Renal cortical epithelial cell (primary cell): ENCODE results near the gene TRAK1. TPM values are rescaled to one million over a fixed set of nuclear protein-coding genes. Genes with fewer than 3 reads are reported as not detected.

Experiments
- DNase-seq: peaks from one replicate; pipeline ENCODE4 v3.0.0-alpha.2; 2011; ENCODE audit warnings: low read depth
- total RNA-seq: library from RNA; depleted of rRNA; stranded (reverse); fragments of >200 nt; gene quantifications from 2 replicates; pipeline ENCODE4 v1.2.3, GENCODE V29; 2014

The TRAK1 gene
- total RNA-seq, 1 donor from 2014 or later = 84.4 TPM

DNA sequence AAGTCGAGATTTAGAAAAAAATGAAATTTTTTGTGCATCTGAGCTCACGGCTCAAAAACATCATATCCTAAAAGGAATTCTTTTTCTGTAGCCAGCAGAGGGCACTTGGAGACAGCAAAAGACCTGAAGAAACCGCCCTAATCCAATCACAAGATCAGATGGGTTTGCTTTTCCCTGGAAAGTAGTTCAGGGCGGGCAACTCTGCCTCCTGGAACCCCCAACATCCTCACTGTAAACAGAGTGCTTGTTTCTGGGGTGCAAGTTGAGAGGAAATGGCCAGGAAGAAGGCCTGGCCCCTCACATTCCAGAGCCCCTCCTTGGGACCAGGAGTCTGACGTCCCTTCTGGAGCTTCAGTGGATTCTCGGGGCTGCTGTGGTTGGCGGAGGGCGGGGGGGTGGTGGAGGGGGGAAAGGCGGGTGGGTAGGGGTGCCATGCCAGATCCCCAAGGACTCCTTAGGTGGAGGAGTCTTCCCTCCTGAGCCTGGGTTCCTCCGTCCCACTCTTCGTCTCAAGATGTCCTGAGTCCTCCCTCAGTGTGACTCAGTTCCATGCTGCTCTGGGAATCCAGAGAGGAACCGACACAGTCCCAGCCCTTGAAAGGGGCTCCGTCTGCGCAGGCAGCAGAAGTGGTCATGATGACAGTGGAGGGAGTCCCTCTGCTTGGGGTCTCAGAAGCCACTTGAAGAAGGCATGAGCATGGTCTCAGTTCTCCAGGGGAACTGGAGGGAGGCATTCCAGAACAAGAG, 139.0 kb downstream of the TRAK1 start:
- DNase-seq = peak; percentile 48

DNA sequence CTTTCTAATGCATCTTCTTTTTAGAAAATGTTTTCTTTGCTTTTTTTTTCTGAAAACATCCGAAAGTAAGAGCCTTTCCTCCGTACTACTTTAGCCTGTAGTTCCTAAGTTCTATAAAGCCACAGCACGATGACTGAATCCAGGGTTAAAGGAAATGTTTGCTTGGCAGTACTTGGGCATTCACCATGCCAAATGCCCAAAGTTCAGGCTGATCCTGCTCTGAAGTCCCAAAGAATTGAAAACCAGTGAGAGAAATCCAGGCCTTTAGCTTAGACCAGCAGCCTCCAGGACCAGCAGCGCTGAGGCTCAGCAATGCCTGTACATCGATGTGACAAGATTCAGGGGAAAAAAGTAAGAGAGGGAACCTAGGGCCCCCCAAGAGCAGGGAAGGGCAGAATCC, 139.7 kb downstream of the TRAK1 start:
- no peak for DNase-seq

- no peak for DNase-seq
These were observed 144.4 kb downstream of the TRAK1 start for GRCh38 chr3:42235532-42235931.

GRCh38 chr3:42236611-42237010, 145.5 kb downstream of the TRAK1 start:
- no peak for DNase-seq

- DNase-seq = no peak
These were observed 154.9 kb downstream of the TRAK1 start for GRCh38 chr3:42246091-42246490.

GRCh38 chr3:42247576-42248027, 156.4 kb downstream of the TRAK1 start:
- peak; percentile 55 for DNase-seq

GRCh38 chr3:42250761-42251160, 159.6 kb downstream of the TRAK1 start:
- DNase-seq = no peak

GRCh38 chr3:42254566-42254965, 163.4 kb downstream of the TRAK1 start:
- no peak for DNase-seq

DNA sequence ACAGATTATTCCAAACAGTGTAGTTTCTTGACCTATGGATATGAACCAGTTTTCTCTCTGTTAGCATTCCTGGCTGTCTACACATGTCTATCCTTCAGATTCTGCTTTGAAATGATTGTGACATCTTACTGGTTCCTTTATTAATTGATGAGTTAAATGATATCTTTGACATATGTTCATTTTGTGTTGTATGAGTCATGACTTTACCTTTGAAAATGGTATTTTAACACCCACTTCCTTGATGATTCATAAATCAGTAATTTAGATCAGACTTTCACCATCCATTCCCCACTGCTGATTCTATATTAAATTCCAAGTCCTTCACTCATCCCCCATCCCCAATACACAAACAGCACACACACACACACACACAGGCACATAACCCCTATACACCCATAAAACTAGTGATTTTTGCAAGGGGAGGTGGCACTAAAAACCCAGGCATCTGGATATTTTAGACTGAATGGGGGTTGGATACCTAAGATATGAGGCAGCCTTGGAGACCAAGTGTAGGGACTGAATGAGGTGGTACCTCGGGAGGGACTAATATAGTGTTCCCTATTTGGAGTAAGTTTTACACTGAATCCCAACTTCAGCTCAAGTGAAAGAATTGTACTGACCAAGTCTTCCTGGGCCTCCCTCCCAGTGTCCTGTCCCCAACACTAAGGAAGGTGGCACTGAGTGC, 165.1 kb downstream of the TRAK1 start:
- DNase-seq = peak; percentile 81

DNA sequence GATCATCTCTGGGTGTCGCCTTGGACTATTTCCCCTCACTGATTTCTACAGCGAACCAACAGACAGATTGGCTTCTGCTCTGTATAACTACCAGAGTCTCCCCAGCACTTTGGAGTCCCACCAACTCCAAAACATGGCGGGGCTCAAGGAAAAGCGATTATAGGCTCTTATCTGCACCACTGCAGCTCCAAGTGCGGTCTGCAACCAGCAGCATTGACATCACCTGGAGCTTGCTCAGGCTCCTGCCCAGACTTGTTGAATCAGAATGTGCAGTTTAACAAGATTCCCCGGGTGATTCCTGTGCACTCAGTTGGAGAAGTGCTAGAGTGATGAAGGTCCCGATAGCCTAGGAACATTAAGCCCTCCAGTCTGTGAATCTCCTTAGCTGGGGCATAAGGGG, 165.8 kb downstream of the TRAK1 start:
- no peak for DNase-seq

DNA sequence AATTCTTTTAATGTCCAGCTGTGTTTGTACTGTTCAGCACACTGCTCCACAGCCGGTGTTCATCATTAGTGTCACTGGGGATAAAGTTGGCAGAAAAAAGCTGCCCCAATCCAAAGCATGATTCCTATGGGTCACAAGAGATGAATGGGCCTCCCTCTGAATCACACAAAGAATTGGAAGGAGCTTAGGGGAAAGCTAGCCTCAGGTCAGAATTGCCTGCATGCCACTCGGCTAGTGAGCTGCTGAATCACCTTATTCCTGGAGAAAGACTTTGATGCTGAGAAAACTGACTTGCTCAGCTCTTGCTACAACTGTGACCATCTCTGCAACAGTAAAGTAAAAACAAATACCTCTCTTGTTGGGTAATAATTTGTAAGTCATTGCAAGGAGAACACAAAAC, 171.4 kb downstream of the TRAK1 start:
- peak; percentile 93 for DNase-seq

- DNase-seq = no peak
These were observed 172.5 kb downstream of the TRAK1 start for GRCh38 chr3:42263354-42264346.

DNA sequence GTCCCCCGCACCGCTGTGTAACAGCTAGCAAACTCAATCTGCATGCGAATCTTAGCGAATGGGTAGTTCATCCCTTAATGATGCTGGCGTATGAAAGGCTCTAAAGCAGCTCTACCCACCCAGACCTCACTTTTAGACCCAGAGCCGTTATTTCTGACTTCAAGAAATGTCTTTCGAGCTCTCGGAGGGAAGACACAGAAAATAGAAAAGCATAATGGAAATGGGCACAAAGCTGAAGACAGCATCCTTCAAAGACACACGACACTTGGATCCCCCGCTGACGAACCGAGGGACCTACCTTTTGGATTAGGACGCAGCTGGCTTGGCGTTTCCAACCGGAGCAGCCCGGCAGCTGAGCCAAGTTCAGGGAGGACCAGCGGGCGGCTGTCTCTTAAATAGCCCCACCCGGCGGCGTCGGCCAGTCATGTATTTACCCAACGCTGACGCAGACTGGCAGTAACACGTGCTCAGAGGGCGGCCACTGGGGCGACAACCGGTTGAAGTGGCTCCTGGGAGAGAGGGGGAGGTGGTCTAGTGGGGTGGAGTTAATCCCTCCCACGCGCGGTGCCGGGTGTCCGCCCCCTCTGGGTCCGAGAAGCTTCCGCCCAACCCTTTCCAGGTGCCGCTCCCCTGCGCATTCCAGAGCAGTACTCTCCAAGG, 173.4 kb downstream of the TRAK1 start:
- DNase-seq = peak; percentile 11

DNA sequence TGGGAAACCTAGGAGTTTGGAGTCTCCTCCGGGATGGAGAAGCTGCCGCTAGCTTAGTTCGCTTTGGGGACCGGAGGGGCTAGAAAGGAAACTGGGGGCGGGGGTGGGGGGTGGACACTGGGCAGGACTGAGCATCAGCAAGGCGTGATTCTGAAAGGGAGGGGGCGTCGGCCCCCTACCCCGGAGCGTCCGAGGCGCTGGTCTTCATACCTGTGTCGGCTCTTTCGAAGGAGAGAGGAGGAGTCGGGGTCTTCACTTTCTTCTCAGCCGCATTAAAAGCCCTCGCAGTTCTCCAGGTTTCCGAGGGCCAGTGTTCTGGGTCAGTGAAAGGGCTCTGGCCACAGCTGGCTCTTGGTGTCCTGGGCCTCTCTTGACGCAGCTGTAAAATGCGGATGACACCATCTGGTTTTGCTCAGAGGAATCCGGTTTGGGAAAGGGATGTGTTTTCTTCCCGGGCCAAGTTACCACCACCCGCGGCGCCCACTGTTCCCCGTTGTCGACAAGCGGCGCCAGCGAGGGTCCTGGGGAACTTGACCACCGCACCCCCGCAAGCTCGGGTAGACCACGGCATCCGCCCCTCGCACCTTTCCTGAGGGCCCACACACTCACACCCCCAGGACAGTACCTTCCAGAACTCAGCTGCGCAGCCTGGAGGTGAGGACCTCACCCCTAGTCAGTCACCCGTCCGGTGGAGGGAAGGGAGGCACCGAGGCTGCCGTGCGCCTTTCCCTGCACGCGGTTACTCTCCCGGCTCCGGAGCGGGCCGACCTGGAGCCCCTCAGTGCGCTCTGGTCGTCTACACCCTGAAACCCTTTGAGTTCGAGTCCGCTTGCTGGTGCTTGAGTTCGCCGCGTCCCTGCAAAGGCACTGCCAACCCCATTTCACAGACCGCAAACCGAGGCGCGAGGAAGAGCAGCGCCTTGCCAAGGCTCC, 174.2 kb downstream of the TRAK1 start:
- DNase-seq = no peak

GRCh38 chr3:42266085-42266484, 174.9 kb downstream of the TRAK1 start, which contains the start of gene CCK:
Gene CCK (minus strand): TSS chr3:42266185. CDS start chr3:42263630, 2,555 bp downstream.
- DNase-seq = no peak

DNA sequence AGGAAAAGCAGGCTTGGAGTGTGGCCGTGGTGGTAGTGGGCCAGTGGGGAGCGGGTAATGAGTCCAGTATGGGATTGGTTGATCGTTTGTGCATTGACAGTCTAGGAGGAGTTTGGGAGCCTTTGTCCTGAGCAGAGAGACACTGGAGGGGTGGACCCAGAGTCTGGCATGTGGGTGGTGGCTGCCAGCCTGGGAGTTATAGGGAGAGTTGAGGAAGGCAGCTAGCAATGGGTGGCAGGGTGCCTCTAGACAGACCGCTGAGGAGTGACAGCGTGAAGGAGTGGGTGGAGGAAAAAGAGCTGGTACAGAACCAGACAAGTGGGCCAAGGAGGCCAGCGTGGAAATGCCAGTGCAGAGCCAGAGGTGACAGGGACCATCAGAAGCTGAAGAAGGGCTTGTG, 176.7 kb downstream of the TRAK1 start:
- DNase-seq = no peak

DNA sequence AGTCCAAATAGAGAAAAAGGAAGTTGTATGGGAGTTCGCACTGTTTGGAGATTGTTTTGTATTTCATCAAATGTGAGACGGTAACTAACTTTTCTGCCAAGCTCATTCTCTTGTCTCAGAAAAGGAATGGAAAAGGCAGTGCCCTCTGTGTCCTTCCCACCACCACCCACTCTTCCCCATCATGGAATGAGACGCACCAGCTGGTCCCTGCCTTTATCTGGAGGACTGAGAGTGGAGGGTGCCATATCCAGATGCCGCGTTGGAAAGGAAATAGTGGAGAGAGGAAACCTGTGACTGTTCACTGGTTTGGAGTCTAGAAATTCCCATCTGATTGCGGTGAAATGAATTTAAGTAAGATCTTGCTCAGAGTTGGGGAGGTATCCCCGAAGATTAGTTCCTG, 178.5 kb downstream of the TRAK1 start:
- DNase-seq = no peak

DNA sequence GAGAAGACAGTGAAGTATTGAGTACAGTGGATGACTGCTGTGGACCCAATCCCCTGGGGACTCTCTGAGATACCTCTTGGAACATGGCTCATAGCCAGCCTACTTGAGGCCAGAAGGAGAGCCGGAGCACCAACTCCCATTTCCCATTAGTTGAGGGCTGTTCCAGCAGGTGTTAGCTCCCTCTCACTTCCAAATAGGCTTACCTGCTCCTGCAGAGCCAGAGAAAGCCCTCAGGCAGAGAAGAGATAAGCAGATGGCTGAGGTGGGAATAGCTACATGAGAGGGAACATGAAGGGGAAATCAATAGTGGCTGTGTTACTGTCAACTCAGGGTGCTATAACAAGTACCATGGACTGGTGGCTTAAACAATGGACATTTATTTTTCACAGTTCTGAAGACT, 179.4 kb downstream of the TRAK1 start:
- no peak for DNase-seq

- no peak for DNase-seq
These were observed 180.6 kb downstream of the TRAK1 start for GRCh38 chr3:42271786-42272185.

DNA sequence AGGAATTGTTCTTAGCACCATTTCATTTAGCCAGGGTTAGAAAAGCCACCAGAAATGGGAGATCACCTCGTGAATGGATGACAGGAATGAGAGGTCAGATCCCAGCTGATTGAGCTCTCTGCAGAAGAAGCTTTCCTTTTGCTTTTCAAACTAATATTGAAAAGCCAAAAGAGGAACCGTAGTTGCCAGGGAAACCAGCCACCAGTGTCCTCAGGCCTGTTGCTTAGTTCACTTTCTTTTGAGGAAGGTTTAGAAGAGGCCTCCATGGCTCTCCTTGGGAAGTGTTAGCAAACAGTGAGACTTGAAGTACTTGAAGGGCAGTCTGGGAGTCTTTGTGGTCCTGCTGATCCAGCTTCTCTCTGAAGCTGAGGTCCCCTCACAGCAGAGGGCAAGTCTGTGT, 182.2 kb downstream of the TRAK1 start:
- no peak for DNase-seq
